HCEC 1CT (cell line): ENCODE results near the gene KHDC4.
A peak's percentile ranks its signal among the peaks of the same experiment; 100 is the strongest.
"Not testable (repeated sequence)": the region's sequence is repeated elsewhere in the genome, so short reads cannot be mapped to it uniquely, and the experiment has no call there.

Source experiments
- DNase-seq: peaks from one replicate; pipeline ENCODE4 v3.0.0-alpha.2; 2017

The KHDC4 gene

DNA sequence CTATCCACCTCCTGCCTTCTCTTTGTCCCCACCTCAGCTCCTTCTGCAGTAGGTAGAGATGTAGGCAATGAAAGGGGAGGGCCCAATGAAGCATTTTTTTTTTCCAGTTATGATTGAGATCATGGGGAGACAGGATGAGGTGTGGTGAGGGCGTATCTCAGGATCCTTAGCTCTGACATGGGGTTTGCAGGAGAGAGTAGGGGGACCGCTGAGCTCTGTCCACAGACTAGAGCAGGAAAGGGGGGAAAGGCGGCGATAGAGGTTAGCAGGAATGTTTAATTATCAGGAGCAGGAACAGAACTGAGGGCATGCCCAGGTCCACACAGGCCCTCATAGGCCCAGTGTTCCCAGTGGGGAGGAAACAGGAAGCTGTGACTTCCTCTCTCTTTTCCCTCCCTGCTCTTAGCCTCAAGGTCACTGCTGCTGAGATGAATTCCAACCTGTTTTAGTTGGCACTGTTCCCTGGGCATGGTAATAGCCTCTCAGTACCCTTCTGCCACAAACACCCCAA is 6.3 kb upstream of the KHDC4 start:
- DNase-seq, result peak; percentile 54

DNA sequence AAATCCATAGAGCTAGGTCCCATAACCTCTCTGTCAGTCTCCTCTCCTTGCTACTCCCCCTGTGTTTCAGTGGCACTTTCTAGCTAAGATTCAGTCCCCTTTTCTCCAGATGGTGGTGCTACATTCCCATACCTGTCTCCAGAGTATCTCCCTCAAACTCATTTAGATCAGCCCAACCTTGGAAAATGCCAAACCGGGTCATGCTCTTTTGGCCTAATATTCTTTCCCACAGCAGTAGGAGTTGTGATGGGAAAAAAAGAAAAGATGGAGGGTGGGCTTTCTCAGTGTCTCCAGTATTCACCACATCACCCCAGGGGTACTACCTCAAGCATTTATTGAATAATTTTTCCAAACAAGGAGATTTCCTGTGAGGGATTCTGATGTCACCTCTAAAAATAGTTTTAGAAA is 4.0 kb upstream of the KHDC4 start:
- DNase-seq, result peak; percentile 69

DNA sequence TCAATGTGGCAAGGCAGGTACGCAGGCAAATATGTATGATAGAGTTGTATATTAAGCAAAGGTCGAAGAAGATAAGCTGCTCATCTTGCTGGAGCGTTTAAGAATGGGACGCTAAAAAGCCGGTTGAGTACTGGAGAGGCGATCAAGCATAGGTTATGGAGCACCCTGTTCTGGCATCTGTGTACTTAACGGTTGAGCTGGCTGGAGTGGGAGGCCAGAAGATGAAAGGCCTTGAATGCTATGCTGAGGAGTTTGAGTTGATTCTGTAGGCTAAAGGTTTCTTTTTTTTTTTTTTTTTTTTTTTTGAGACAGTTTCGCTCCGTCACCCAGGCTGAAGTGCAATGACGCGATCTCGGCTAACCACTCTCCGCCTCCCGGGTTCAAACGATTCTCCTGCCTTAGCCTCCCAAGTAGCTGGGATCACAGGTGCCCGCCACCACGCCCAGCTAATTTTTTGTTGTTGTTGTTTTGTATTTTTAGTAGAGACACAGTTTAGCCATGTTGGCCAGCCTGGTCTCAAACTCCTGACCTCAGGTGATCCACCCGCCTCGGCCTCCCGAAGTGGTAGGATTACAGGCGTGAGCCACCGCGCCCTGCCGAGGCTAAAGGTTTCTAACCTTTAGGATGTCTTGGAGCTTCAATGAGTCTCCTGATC is 850 bp upstream of the KHDC4 start:
- DNase-seq, result no peak

DNA sequence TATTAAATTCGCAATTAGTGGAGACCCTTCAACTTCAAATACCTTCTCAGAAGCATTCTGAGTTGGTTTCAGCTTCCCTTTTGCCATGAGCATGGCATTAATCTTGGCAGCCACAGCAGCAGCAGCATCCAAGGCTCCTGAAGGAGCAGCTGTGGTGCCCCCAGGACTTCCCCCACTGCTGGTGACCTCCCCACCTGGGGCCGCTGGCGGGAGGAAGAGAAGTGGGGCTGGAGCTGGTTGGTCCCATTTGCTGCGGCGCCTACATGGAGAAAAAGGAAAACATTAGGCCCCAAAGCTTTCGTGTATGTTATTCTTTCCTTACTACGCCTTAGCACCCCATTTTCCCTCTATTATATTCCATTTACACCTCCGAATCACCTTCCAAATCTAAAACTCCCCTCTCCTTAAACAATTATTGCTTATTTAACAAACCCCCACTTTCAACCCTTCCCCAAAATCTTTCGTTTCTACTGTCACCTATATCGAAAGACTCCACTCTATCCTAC is 569 bp downstream of the KHDC4 start:
- DNase-seq, result no peak

DNA sequence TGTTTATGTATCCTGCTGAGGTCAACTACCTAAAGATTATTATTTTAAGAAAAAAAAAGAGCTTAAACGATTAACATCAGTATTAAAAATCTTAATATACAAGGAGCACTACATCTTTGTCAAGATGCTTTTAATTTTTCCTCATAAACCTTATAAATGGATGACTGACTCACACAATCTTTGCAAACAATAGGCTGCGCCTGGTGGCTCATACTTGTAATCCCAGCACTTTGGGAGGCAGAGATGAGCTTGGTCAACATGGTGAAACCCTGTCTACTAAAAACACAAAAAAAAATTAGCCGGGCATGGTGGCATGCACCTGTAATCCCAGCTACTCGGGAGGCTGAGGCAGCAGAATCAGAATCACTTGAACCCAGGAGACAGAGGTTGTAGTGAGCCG is 1.7 kb downstream of the KHDC4 start:
- DNase-seq, result no peak

DNA sequence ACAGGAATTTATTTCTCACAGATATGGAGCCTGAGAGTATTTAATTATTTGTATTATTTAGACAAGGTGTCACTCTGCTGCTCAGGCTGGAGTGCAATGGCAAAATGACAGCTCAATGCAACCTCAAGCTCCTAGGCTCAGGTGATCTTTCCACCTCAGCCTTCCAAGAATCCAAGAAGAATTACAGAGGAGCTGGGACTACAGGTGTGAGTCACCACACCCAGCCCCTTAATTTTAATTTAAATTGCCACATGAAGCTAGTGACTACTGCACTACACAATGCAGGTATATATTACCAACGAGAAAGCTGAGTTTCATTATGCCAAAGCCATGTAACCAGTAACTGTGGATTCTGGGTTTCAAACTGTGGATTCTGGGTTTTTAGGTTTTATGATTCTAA is 2.1 kb downstream of the KHDC4 start:
- no peak for DNase-seq

DNA sequence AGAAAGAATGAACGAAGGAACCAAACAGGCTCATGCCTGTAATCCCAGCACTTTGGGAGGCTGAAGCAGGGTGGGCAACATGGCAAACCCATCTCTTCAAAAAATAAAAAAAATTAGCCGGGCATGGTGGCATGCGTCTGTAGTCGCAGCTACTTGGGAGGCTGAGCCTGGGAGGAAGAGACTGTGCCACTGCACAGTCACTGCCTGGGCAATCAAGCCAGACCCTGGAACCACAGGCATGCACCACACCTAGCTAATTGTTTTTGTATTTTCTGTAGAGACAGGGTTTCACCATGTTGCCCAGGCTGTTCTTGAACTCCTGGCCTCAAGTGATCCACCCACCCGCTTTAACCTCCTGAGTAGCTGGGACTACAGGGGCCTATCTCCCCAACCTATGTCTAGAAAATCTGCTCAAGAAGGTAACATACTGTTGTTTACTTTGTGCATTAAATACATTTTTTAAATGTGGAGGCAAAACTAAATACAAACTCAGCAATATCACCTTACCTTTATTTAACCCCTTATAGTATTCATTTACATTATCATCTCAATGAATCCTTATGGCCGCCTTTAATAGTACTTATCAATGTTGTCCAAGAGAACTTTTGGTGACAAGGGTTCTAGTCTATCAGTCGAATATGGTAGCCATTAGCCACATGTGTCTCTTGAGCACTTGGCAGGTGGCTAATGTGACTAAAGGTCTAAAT is 2.7 kb downstream of the KHDC4 start:
- no peak for DNase-seq

GRCh38 chr1:155930725-155931124 is 3.5 kb downstream of the KHDC4 start:
- not testable (repeated sequence) for DNase-seq

DNA sequence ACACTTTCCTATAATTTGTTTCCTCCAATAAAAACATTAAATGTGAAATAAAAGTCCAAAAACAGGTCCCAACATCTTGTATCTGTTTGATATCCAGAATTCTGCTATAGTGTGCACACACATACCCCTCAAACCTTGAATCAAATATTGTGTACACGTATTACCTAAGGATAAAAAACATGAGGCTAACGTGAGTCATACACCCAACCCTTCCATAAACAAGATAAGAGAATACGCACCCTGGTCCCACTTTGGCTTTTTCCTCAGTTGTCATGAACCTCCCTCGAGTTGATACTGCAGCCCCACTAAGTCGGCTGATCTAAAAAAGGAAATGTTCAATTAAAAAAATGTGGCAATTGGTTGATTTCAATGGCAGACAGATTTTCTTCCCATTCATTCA is 5.2 kb downstream of the KHDC4 start:
- DNase-seq, result no peak

- no peak for DNase-seq
Measured at GRCh38 chr1:155925506-155925905, 8.7 kb downstream of the KHDC4 start.

- DNase-seq, result no peak
Measured at GRCh38 chr1:155920717-155921116, 13.5 kb downstream of the KHDC4 start.

GRCh38 chr1:155919801-155920200 is 14.4 kb downstream of the KHDC4 start:
- no peak for DNase-seq

- DNase-seq, result no peak
Measured at GRCh38 chr1:155918660-155919059, 15.6 kb downstream of the KHDC4 start.

GRCh38 chr1:155913969-155914757 is 20.1 kb downstream of the KHDC4 start:
- peak; percentile 63 for DNase-seq

DNA sequence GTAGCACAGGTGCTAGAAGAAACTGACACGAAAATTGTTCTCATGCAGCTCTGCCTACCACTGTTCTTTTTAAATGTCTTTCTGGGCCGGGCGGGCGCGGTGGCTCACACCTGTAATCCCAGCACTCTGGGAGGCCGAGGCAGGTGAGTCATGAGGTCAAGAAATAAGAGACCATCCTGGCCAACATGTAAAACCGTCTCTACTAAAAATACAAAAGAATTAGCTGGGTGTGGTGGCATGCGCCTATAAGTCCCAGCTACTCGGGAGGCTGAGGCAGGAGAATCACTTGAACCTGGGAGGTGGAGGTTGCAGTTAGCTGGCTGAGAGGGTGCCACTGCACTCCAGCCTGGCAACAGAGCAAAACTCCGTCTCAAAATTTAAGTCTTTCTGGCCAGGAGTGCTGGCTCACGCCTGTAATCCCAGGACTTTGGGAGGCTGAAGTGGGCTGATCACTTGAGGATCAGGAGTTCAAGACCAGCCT is 22.1 kb downstream of the KHDC4 start:
- DNase-seq, result no peak

GRCh38 chr1:155911156-155912055 is 22.8 kb downstream of the KHDC4 start, which contains the start of gene RIT1:
Gene RIT1, minus strand, starts transcription at chr1:155911349. Its CDS starts 588 bp downstream, at chr1:155910761.
- peak; percentile 77 for DNase-seq

DNA sequence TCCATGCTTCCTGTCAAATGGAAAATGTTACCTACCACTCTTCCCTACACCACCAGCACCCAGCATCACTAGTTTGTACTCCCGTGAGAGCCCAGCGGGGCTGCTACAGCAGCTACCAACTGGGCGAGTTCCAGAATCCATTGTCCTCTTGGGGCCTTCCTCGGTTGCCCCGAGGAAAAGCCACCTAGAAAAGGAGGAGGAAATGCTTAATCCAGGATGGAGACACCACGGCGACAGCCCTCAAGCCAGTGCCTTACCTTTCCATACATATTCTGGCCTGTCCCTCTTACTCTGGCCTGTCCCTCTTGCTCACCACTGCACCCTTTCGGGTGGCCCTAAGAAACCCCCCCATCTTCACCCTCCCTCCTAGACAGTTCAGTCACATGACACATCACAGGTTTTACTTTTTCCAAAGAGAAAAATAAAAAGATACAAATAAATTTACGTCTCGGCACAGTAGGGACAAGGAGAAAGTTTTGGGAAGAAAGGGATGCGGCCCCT is 23.5 kb downstream of the KHDC4 start:
- DNase-seq, result peak; percentile 34

DNA sequence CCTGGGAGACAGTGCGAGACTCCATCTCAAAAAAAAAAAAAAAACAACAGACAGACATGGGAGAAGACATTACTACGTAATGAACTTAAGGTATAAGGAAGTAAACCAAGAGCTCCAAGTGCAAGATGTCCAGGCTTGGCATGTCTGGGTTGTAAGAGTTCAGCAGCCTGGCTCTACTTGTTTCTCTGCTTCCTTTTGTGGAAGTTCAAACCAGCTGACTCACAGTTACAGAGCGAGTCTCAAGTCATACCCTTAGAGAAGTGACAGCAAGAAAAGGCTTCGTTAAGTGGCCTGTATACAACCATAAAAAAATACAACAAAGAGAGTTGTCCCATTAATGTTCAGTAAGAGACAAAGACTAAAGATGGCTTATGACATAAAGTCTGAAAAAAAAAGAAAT is 24.3 kb downstream of the KHDC4 start:
- DNase-seq, result peak; percentile 40

GRCh38 chr1:155904261-155904660 is 30.0 kb downstream of the KHDC4 start:
- no peak for DNase-seq

- no peak for DNase-seq
Measured at GRCh38 chr1:155900161-155900560, 34.1 kb downstream of the KHDC4 start.

DNA sequence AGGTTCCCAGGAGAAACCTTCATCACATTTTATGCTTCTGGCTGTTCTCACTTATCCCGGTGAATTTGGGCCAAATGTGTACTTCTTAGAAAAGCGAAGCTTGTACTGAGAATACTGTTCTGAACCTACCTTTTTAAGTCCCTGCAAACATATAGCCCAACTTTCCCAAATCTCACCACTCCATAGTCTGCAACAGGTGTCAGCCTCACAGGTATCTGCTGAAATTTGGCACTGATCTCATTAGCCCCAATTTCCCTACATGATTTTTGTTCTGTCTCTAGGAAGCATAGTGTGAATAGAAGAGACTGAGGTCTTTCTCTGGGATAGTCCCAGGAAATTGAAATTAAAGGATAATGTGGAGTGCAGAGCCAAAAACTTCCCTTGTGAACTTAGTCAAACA is 34.5 kb downstream of the KHDC4 start:
- DNase-seq, result no peak

DNA sequence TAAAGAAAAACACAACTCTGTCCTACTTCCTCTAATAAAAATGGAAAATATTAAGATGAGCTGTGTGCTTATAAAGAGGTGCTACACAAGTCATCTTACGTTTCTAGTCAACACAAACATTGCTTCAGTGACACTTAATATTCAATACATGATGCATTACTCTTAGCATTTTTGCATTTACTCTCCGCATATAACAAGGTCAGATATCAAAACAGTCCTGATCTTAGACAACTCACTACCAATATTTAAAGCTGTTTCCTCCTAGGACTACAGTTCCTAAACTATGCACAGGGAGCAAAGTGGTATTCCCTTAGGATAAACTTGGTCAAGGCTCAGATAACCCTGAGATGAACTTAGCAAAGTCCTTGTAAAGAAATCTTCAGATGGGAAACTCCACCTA is 35.3 kb downstream of the KHDC4 start:
- DNase-seq, result no peak
